Measurements from ENCODE around the gene ALDH1L2.

Gene ALDH1L2

GRCh38 chr12:105036937-105037649 is 47.2 kb downstream of the ALDH1L2 start:
- no peak overlapping the region for H3K4me3 ChIP-seq (ENCODE audit: low read depth, low read length)

- no peak overlapping the region for H3K4me3 ChIP-seq (ENCODE audit: low read depth, low read length)
These were observed 50.4 kb downstream of the ALDH1L2 start for GRCh38 chr12:105033851-105034250.

- no peak overlapping the region for H3K4me3 ChIP-seq (ENCODE audit: low read depth, low read length)
These were observed 51.4 kb downstream of the ALDH1L2 start for GRCh38 chr12:105032703-105033357.

- no peak overlapping the region for H3K4me3 ChIP-seq (ENCODE audit: low read depth, low read length)
These were observed 53.1 kb downstream of the ALDH1L2 start for GRCh38 chr12:105030820-105031807.

- H3K4me3 ChIP-seq (ENCODE audit: low read depth, low read length): no peak overlapping the region
These were observed 57.8 kb downstream of the ALDH1L2 start for GRCh38 chr12:105026411-105026810.

GRCh38 chr12:105025890-105026289 is 58.4 kb downstream of the ALDH1L2 start:
- H3K4me3 ChIP-seq (ENCODE audit: low read depth, low read length): no peak overlapping the region

- no peak overlapping the region for H3K4me3 ChIP-seq (ENCODE audit: low read depth, low read length)
These were observed 59.3 kb downstream of the ALDH1L2 start for GRCh38 chr12:105024928-105025327.

GRCh38 chr12:105020241-105020962 is 63.9 kb downstream of the ALDH1L2 start:
- H3K4me3 ChIP-seq (ENCODE audit: low read depth, low read length): no peak overlapping the region

- no peak overlapping the region for H3K4me3 ChIP-seq (ENCODE audit: low read depth, low read length)
These were observed 65.5 kb downstream of the ALDH1L2 start for GRCh38 chr12:105018776-105019175.

GRCh38 chr12:105018012-105018411 is 66.2 kb downstream of the ALDH1L2 start:
- H3K4me3 ChIP-seq (ENCODE audit: low read depth, low read length): no peak overlapping the region

GRCh38 chr12:105015543-105015942 is 68.7 kb downstream of the ALDH1L2 start:
- H3K4me3 ChIP-seq (ENCODE audit: low read depth, low read length): no peak overlapping the region

GRCh38 chr12:105014603-105015002 is 69.7 kb downstream of the ALDH1L2 start:
- no peak overlapping the region for H3K4me3 ChIP-seq (ENCODE audit: low read depth, low read length)

GRCh38 chr12:105013892-105014291 is 70.4 kb downstream of the ALDH1L2 start:
- H3K4me3 ChIP-seq (ENCODE audit: low read depth, low read length): no peak overlapping the region

- H3K4me3 ChIP-seq (ENCODE audit: low read depth, low read length): no peak overlapping the region
These were observed 82.8 kb downstream of the ALDH1L2 start for GRCh38 chr12:105001476-105001875.

GRCh38 chr12:104999347-104999685 is 84.9 kb downstream of the ALDH1L2 start:
- no peak overlapping the region for H3K4me3 ChIP-seq (ENCODE audit: low read depth, low read length)

- no peak overlapping the region for H3K4me3 ChIP-seq (ENCODE audit: low read depth, low read length)
These were observed 85.6 kb downstream of the ALDH1L2 start for GRCh38 chr12:104998423-104999346.

- H3K4me3 ChIP-seq (ENCODE audit: low read depth, low read length): no peak overlapping the region
These were observed 86.7 kb downstream of the ALDH1L2 start for GRCh38 chr12:104997541-104997940.

GRCh38 chr12:104994336-104994735 is 89.9 kb downstream of the ALDH1L2 start:
- H3K4me3 ChIP-seq (ENCODE audit: low read depth, low read length): no peak overlapping the region

- no peak overlapping the region for H3K4me3 ChIP-seq (ENCODE audit: low read depth, low read length)
These were observed 92.6 kb downstream of the ALDH1L2 start for GRCh38 chr12:104991565-104992128.

All from iPS-11a (cell line).